ENCODE data around the gene MAN1A2.

DNA sequence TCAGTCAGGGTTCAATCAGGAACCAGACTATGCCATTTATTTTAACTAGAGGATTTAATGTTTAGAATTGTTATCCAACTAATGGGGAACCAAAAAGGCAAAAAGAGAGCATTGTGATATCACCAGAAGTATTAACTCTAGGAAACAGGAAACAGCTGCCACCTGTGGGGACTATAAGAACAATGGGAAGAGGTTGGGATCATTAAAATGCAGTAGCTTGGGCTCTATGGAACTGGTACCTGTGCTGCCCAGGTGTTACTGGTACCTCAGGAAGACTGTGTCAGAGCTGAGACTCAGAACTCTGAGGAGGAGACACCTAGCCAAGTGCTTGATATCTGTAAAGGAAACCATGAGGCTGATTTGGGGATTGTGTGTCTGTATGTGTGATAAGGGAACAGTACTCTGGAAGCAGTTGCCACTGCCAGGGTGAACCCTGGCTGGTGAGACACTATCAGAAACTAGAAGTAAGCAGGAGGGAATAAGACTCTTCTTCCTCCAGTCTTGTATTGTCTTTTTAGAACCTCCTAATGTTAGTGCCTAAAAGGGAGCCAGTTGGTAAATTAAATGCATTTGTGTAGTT lies 49.4 kb downstream of the MAN1A2 start:
- no peak for TF ChIP-seq CTCF (IDR thresholded peaks at IDR 0.05; ENCODE audit: borderline replicate concordance, extremely low read depth, low read length, poor library complexity, severe bottlenecking)
- TF ChIP-seq EZH2 (IDR thresholded peaks at IDR 0.05; ENCODE audit: borderline replicate concordance, low read depth, low read length, severe bottlenecking): no peak

Data from DND-41 (cell line).